Ishikawa (cell line): ENCODE data around the gene ANO6.

ENCODE experiments used
- CEBPB ChIP-seq: IDR thresholded peaks from 2 replicates; pipeline ENCODE4 v1.6.1; 2012
- EGR1 ChIP-seq: IDR thresholded peaks from 2 replicates; pipeline ENCODE4 v1.6.1; 2012
- EP300 ChIP-seq: IDR thresholded peaks from 2 replicates; pipeline ENCODE4 v1.6.1; 2012; ENCODE audit warnings: borderline replicate concordance
- FOXM1 ChIP-seq: IDR thresholded peaks from 2 replicates; pipeline ENCODE4 v1.6.1; 2012; ENCODE audit warnings: low read depth, borderline replicate concordance
- MAX ChIP-seq: IDR thresholded peaks from 2 replicates; pipeline ENCODE4 v1.6.1; 2012
- RAD21 ChIP-seq: IDR thresholded peaks from 2 replicates; pipeline ENCODE4 v1.6.1; 2012; ENCODE audit warnings: low read depth
- TCF12 ChIP-seq: IDR thresholded peaks from 2 replicates; pipeline ENCODE4 v1.6.1; 2012; ENCODE audit warnings: low read depth
- TEAD4 ChIP-seq: IDR thresholded peaks from 2 replicates; pipeline ENCODE4 v1.6.1; 2012
- USF1 ChIP-seq: IDR thresholded peaks from 2 replicates; pipeline ENCODE4 v1.6.1; 2012
- YY1 ChIP-seq: IDR thresholded peaks from 2 replicates; pipeline ENCODE4 v1.6.1; 2012; ENCODE audit warnings: low read depth

- TF ChIP-seq TEAD4 (no peak), RAD21 (no peak), CEBPB (no peak), TCF12 (no peak), EP300 (no peak), USF1 (no peak), MAX (no peak), FOXM1 (no peak), YY1 (no peak), EGR1 (no peak)
These were observed 202.6 kb downstream of the ANO6 start for GRCh38 chr12:45418520-45418919.
